Right lobe of liver (tissue), 6 donors: ENCODE results near the gene OGN. TPM values are rescaled to one million over a fixed set of nuclear protein-coding genes. Genes with fewer than 3 reads are reported as not detected.

Experiments
- ATAC-seq, 4 donors: fragments of 200-7000 bp; cut with Tn5 transposase; one replicate each; pipeline ENCODE4 v1.9.1; 2020; ENCODE audit warnings: mild to moderate bottlenecking in 4 of 4, moderate library complexity in 4 of 4
- DNase-seq, 3 donors: peaks; one replicate each; pipeline ENCODE4 v3.0.0-alpha.2; 2020
- H3K27ac ChIP-seq, 3 donors: fragments of 200-600 bp; one replicate each; pipeline ENCODE4 v1.8.0; 2022
- H3K27me3 ChIP-seq, 2 donors: fragments of 200-600 bp; one replicate each; pipeline ENCODE4 v1.8.0; 2022
- H3K36me3 ChIP-seq, 4 donors: fragments of 200-600 bp; sonication (generic) in 1 of 4; one replicate each; pipeline versions ENCODE4 v1.5.1 to v1.8.0; 2017 to 2022; ENCODE audit warnings: control low read depth in 1 of 4
- H3K4me1 ChIP-seq, 4 donors: fragments of 200-600 bp; sonication (generic) in 1 of 4; one replicate each; pipeline versions ENCODE4 v1.5.1 to v1.8.0; 2017 to 2022; ENCODE audit warnings: control low read depth in 1 of 4
- H3K4me3 ChIP-seq, 3 donors: fragments of 200-600 bp; one replicate each; pipeline ENCODE4 v1.8.0; 2022
- H3K9me3 ChIP-seq, 4 donors: fragments of 200-600 bp; sonication (generic) in 1 of 4; one replicate each; pipeline versions ENCODE4 v1.5.1 to v1.8.0; 2017 to 2022; ENCODE audit warnings: control low read depth in 1 of 4
- POLR2A ChIP-seq: fragments of 450-650 bp; IDR thresholded peaks from one replicate; pipeline ENCODE4 v1.6.1; 2017; ENCODE audit warnings: antibody characterized with exemption, mild to moderate bottlenecking
- WGBS: methylation state at CpG from one replicate; pipeline ENCODE4 v1.1.6; 2018; ENCODE audit warnings: low coverage, low lambda C conversion rate; ENCODE audit not compliant: insufficient coverage; ENCODE audit errors: missing lambda C conversion rate; 5-methylcytosine and 5-hydroxymethylcytosine counted together
- intact Hi-C, 2 donors: fragments of 100-400 bp; cut with DNase I; formaldehyde crosslinking; loops; one replicate each; pipeline versions ENCODE4 v1.11.2 to v1.14.1; 2022
- total RNA-seq, 6 experiments: library from RNA; depleted of rRNA in 2 of 6; stranded (reverse); fragments of >200 nt in 2 of 6; fragmentation: NEBNext Ultra II Directional in 3 of 6; extraction: Animal tissue kit (Norgen Biotek cat#: 25700) in 3 of 6; gene quantifications; one replicate each; pipeline versions ENCODE4 v1.1.0 to v1.2.4, GENCODE V29; 2016 to 2023
- TF ChIP-seq, protein P1 (sequence below), 4 donors: fragments of 200-600 bp in 3 of 4; fragments of 450-650 bp in 1 of 4; IDR thresholded peaks; one replicate each; pipeline versions ENCODE4 v1.5.1 to v1.8.0; 2016 to 2022; ENCODE audit warnings: antibody characterized with exemption in 4 of 4, mild to moderate bottlenecking in 2 of 4
- donor health status: DM: no; HTN: yes; CAD: no.
- donor health status: DM: no; HTN: no; CAD: no.
- donor health status: DM: no; HTN: no; CAD: no.
- donor health status: DM: no; HTN: yes; CAD: no.
- donor health status: DM: no; HTN: yes; CAD: no.

The OGN gene
- total RNA-seq, 6 experiments from 2014 or later = 0.31 to 1.6 (median 0.43) TPM; not detected in 1

DNA sequence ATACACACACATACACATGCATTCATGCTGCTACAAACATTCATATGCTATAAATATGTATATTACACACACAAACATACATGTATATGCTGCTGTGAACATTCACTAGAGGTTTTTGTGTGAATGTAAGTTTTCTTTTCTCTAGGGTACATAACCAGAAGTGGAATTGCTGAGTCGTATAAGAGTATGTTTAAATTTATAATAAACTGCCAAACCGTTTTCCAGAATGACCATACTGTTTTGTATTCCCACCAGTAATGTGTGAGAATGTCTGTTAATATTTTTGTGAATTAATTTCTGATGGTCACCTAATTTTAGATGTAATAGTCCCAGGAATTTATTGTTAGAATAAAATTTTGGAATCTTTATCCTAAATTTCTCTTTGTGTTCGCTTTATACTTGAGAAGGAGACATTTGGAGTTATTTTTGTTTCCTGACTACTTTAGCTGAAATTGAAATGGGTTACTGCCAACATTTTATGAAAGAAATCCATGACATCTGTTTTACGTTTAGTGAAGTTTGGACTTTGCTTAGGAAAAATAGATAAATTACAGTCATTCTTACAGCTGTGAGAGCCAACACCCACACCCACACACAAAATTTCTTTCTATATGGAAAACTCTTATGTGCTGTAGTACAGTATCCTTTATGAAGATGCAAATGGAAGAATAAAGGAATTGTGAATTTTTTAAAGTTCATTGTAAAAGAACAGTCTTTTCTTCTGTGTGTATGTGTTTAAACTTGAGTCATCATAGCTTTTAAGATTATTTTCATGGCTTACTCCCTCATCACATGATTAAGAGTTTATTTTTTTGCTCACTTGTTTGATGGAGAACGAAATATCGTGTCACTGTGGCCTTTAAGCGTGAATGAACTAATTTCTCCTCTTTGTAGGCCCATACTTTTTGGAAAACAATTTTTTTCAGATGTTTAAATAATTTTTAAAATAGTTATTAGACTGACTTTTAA is 54.3 kb downstream of the OGN start:
- TF ChIP-seq, protein P1, sequence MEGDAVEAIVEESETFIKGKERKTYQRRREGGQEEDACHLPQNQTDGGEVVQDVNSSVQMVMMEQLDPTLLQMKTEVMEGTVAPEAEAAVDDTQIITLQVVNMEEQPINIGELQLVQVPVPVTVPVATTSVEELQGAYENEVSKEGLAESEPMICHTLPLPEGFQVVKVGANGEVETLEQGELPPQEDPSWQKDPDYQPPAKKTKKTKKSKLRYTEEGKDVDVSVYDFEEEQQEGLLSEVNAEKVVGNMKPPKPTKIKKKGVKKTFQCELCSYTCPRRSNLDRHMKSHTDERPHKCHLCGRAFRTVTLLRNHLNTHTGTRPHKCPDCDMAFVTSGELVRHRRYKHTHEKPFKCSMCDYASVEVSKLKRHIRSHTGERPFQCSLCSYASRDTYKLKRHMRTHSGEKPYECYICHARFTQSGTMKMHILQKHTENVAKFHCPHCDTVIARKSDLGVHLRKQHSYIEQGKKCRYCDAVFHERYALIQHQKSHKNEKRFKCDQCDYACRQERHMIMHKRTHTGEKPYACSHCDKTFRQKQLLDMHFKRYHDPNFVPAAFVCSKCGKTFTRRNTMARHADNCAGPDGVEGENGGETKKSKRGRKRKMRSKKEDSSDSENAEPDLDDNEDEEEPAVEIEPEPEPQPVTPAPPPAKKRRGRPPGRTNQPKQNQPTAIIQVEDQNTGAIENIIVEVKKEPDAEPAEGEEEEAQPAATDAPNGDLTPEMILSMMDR (IDR thresholded peaks at IDR 0.05) = no peak
- no peak for TF ChIP-seq POLR2A
- Histone ChIP-seq H3K27me3 (no peaks in the 10 kb centered on the region), H3K9me3 (no peaks in the 10 kb centered on the region), H3K4me3 (no peak overlapping the region), H3K4me1 (no peaks in the 10 kb centered on the region), H3K36me3 (no peaks in the 10 kb centered on the region), H3K27ac (no peak overlapping the region)
- no peak for ATAC-seq
- no peak for DNase-seq
- 67% methylated on average over 7 of the region's 7 CpGs for WGBS
- intact Hi-C loops = no loop called here

DNA sequence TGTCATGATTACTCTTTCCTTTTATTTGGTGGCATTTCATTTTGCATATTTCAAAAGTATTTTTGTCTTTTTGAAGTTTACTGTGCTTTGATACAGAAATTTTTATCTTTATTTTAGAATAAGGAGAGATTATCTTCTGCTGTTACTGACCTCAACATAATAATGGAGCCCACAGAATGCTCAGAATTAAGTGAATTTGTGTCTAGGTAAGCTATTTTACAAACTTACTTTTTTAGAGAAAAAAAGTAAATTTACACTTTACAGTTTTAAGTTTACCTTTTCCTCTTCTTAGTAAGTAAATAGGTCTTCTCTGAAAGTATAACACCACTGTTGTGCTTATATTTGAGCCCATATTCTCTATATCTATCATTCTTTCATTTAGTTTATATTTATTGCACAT is 58.8 kb downstream of the OGN start:
- DNase-seq = no peak
- no peak overlapping the region for H3K27ac ChIP-seq
- intact Hi-C loops = no loop called here
- no peak for TF ChIP-seq POLR2A
- TF ChIP-seq, protein P1 (IDR thresholded peaks at IDR 0.05) = no peak
- H3K4me3 ChIP-seq = no peak overlapping the region
- no peaks in the 10 kb centered on the region for H3K4me1 ChIP-seq
- H3K9me3 ChIP-seq = no peaks in the 10 kb centered on the region
- H3K36me3 ChIP-seq = no peaks in the 10 kb centered on the region
- no peaks in the 10 kb centered on the region for H3K27me3 ChIP-seq
- no peak for ATAC-seq

DNA sequence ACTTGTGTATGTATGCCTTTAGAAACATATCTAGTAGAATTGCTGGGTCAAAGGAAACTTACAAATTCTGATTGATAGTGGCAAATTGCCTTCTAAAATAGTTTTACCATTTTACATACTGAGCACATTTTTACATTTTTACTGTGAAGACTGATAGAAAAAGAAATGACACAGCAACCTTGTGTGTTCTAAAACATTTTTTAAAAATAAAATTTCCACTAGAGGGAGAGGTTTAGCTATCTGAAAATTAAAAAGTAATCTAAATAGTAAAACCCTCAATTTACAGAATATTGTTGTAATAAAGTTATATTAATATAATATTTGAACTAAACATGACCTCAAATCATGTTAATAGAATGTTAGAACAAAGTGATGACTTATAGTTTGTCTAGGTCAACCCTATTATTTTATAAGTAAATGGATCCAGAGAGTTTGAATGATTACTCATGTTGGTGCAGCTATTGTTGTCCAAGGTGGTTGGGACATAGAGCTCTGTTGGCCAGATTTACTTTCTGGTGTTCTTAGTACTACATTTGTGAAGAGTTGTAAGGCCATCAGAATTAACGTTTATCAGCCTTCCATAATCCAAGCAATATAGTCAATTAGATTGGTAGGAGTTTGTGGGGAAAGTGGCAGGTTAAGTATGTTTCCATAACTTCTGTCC is 61.4 kb downstream of the OGN start:
- ATAC-seq (no peak), DNase-seq (no peak)
- Histone ChIP-seq H3K9me3 (no peaks in the 10 kb centered on the region), H3K27ac (no peak overlapping the region), H3K36me3 (no peaks in the 10 kb centered on the region), H3K4me3 (no peak overlapping the region), H3K27me3 (no peaks in the 10 kb centered on the region), H3K4me1 (no peaks in the 10 kb centered on the region)
- TF ChIP-seq POLR2A = no peak
- TF ChIP-seq, protein P1 (IDR thresholded peaks at IDR 0.05) = peak; percentile 26 to 37 (median 30)
- 80% methylated on average over 1 of the region's 1 CpG for WGBS
- intact Hi-C loops = no loop called here

DNA sequence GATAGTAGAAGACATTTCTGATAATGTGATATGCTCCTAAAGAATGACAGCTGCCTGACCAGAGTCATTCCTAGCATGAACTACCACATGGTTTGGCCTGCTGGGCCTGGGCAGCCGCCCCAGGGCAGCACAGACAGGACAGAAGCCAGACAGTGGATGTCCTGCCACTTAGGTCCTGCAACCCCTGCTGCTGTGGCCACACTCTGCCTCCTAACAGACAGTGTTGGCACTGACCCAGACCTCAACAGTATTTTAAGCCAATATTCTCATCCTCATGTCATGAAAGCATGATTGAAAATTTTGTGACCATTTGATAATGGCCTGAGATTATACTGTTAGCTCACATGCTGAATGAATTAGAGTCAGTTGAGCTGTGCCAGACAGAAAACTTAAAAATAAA is 62.8 kb downstream of the OGN start:
- WGBS = 67% methylated on average over 1 of the region's 1 CpG
- intact Hi-C loops = no loop called here

More for the DNA sequence above, 62.8 kb downstream of the OGN start:
- no peak for ATAC-seq
- H3K4me1 ChIP-seq = no peaks in the 10 kb centered on the region
- no peaks in the 10 kb centered on the region for H3K36me3 ChIP-seq
- no peak overlapping the region for H3K27ac ChIP-seq
- TF ChIP-seq, protein P1 (IDR thresholded peaks at IDR 0.05) = no peak
- no peak for TF ChIP-seq POLR2A
- H3K27me3 ChIP-seq = no peaks in the 10 kb centered on the region
- DNase-seq = no peak
- H3K4me3 ChIP-seq = no peak overlapping the region
- no peaks in the 10 kb centered on the region for H3K9me3 ChIP-seq
